ENCODE results near the gene CHST11.
"Not testable (repeated sequence)": the region's sequence is repeated elsewhere in the genome, so short reads cannot be mapped to it uniquely, and the experiment has no call there.

CHST11 gene

DNA sequence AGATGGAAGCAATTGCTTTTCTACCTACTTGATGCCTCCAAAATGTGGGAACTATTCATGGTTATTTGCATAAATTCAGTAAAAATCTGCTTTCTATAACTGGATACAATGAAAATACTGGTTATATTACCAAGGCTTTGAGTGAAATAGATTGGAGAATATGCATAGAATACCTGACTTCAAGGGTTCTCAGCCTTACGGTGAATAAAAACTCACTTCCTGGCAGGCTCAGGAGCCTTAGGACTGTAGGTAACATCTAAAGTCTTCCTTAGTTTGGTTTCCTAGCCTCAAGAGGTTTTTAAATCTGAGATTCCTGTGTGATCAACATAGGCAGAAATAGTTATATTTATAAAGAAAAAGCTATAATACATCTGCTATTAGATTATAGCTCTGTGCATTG lies 342.7 kb downstream of the CHST11 start:
- no peaks in the 10 kb centered on the region for H3K9me3 Mint-ChIP-seq
- H3K4me1 Mint-ChIP-seq: no peaks in the 10 kb centered on the region
- no peak overlapping the region for H3K27ac Mint-ChIP-seq
- H3K36me3 Mint-ChIP-seq (ENCODE audit: low read depth): no peaks in the 10 kb centered on the region
- DNase-seq: no peak
- TF ChIP-seq CTCF (IDR thresholded peaks at IDR 0.05): no peak
- H3K27me3 Mint-ChIP-seq (ENCODE audit: low read depth, poor library complexity): no peaks in the 10 kb centered on the region
- H3K4me3 Mint-ChIP-seq: no peak overlapping the region

- H3K36me3 Mint-ChIP-seq (ENCODE audit: low read depth): no peaks in the 10 kb centered on the region
- H3K27ac Mint-ChIP-seq: no peak overlapping the region
- no peaks in the 10 kb centered on the region for H3K27me3 Mint-ChIP-seq (ENCODE audit: low read depth, poor library complexity)
- no peak for DNase-seq
- H3K9me3 Mint-ChIP-seq: no peaks in the 10 kb centered on the region
- no peak overlapping the region for H3K4me3 Mint-ChIP-seq
- TF ChIP-seq CTCF (IDR thresholded peaks at IDR 0.05): no peak
- H3K4me1 Mint-ChIP-seq: no peaks in the 10 kb centered on the region
These were observed 344.3 kb downstream of the CHST11 start for GRCh38 chr12:104801005-104801404.

GRCh38 chr12:104801427-104801826 lies 344.7 kb downstream of the CHST11 start:
- no peaks in the 10 kb centered on the region for H3K27me3 Mint-ChIP-seq (ENCODE audit: low read depth, poor library complexity)
- H3K27ac Mint-ChIP-seq: no peak overlapping the region
- no peaks in the 10 kb centered on the region for H3K4me1 Mint-ChIP-seq
- no peak for TF ChIP-seq CTCF (IDR thresholded peaks at IDR 0.05)
- no peaks in the 10 kb centered on the region for H3K9me3 Mint-ChIP-seq
- no peak overlapping the region for H3K4me3 Mint-ChIP-seq
- no peaks in the 10 kb centered on the region for H3K36me3 Mint-ChIP-seq (ENCODE audit: low read depth)
- DNase-seq: no peak

DNA sequence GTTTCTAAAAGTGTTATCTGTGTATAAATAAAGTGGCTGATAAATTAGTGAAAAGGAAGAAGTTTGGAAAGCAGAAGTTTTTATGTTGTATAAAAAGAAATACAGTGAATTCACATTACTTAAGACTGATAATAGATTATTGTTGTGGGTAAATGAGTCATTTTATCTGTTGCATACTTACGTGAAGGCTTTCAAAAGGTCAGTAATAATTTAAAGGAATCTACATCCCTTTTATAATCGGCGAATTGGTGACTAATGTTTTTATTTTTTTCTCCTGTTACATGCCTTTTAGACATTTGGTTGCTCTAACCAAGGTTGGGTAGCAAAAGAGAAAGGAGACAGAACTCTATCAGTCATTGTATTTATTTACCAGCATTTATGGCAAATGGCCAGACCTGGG lies 345.5 kb downstream of the CHST11 start:
- H3K27ac Mint-ChIP-seq: no peak overlapping the region
- H3K4me3 Mint-ChIP-seq: no peak overlapping the region
- no peak for TF ChIP-seq CTCF (IDR thresholded peaks at IDR 0.05)
- DNase-seq: no peak
- H3K27me3 Mint-ChIP-seq (ENCODE audit: low read depth, poor library complexity): no peaks in the 10 kb centered on the region
- no peaks in the 10 kb centered on the region for H3K4me1 Mint-ChIP-seq
- no peaks in the 10 kb centered on the region for H3K9me3 Mint-ChIP-seq
- no peaks in the 10 kb centered on the region for H3K36me3 Mint-ChIP-seq (ENCODE audit: low read depth)

DNA sequence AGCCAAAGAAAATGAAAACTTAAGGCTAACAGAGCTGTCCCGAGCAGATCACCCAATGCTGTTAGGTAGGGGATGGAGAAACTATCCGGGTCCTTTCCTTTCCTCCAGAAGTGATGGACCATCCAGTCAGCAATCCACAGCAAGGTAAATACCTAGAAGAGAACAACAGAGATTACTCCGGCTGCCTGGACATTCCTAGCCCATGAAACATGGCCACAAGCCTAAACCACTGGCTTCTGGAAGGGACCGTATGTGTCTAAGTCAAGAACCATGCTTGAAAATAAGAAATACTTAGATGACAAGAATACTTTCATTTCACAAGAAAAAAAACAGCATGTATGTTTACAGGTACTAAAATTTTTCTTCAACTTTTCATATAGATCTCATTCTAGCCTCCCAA lies 348.4 kb downstream of the CHST11 start:
- no peak overlapping the region for H3K27ac Mint-ChIP-seq
- TF ChIP-seq CTCF (IDR thresholded peaks at IDR 0.05): no peak

DNA sequence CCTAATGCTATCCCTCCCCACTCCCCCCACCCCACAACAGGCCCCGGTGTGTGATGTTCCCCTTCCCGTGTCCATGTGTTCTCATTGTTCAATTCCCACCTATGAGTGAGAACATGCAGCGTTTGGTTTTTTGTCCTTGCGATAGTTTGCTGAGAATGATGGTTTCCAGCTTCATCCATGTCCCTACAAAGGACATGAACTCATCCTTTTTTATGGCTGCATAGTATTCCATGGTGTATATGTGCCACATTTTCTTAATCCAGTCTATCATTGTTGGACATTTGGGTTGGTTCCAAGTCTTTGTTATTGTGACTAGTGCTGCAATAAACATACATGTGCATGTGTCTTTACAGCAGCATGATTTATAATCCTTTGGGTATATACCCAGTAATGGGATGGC lies 349.4 kb downstream of the CHST11 start:
- not testable (repeated sequence) for H3K36me3 Mint-ChIP-seq (ENCODE audit: low read depth); H3K27me3 Mint-ChIP-seq (ENCODE audit: low read depth, poor library complexity); H3K27ac Mint-ChIP-seq; DNase-seq; H3K4me1 Mint-ChIP-seq; H3K9me3 Mint-ChIP-seq; H3K4me3 Mint-ChIP-seq

More for the DNA sequence above, 348.4 kb downstream of the CHST11 start:
- no peak for DNase-seq
- no peaks in the 10 kb centered on the region for H3K4me1 Mint-ChIP-seq
- no peaks in the 10 kb centered on the region for H3K36me3 Mint-ChIP-seq (ENCODE audit: low read depth)
- no peaks in the 10 kb centered on the region for H3K27me3 Mint-ChIP-seq (ENCODE audit: low read depth, poor library complexity)
- H3K4me3 Mint-ChIP-seq: no peak overlapping the region
- no peaks in the 10 kb centered on the region for H3K9me3 Mint-ChIP-seq

Data from nephron progenitor cell (in vitro differentiated cells).